GM12878 (cell line): ENCODE results near the gene VIL1. TPM values are rescaled to one million over a fixed set of nuclear protein-coding genes. Genes with fewer than 3 reads are reported as not detected.

ENCODE experiments used
- ASH2L ChIP-seq: fragments of 300-600, 200-600 bp; sonication (generic); IDR thresholded peaks from 2 replicates; pipeline ENCODE4 v1.6.1; 2017; ENCODE audit warnings: low read depth, mild to moderate bottlenecking, borderline replicate concordance
- CBX5 ChIP-seq: sonication (generic); IDR thresholded peaks from 2 replicates; pipeline ENCODE4 v1.6.1; 2016; ENCODE audit warnings: low read depth, moderate library complexity, mild to moderate bottlenecking, inconsistent platforms
- EP300 ChIP-seq, 2 experiments: fragments of 150-350 bp in 1 of 2; IDR thresholded peaks; 2 replicates each; pipeline ENCODE4 v1.6.1; 2011 to 2012; ENCODE audit warnings: low read depth in 2 of 2, low read length in 2 of 2, borderline replicate concordance in 1 of 2, improper control_type of control experiment in 1 of 2, inconsistent platforms in 1 of 2; ENCODE audit not compliant: control insufficient read depth in 1 of 2
- HSF1 ChIP-seq: fragments of 150-350 bp; IDR thresholded peaks from 2 replicates; pipeline ENCODE4 v1.6.1; 2014; ENCODE audit warnings: mild to moderate bottlenecking, low read depth, low read length
- KAT2A ChIP-seq: conservative IDR thresholded peaks from 2 replicates; pipeline ENCODE4 v1.6.1; 2011; ENCODE audit warnings: low read depth, low read length; ENCODE audit not compliant: control insufficient read depth
- NBN ChIP-seq: fragments of 450-650 bp; IDR thresholded peaks from 2 replicates; pipeline ENCODE4 v1.6.1; 2016
- SREBF2 ChIP-seq: IDR thresholded peaks from 2 replicates; pipeline ENCODE4 v1.6.1; 2012; ENCODE audit warnings: mild to moderate bottlenecking, low read length
- TCF12 ChIP-seq: IDR thresholded peaks from 2 replicates; pipeline ENCODE4 v1.6.1; 2011; ENCODE audit warnings: low read depth, mild to moderate bottlenecking, low read length
- ZZZ3 ChIP-seq: IDR thresholded peaks from 2 replicates; pipeline ENCODE4 v1.6.1; 2011; ENCODE audit warnings: low read depth; ENCODE audit not compliant: control insufficient read depth, insufficient read length
- polyA plus RNA-seq, 11 experiments: library from polyadenylated mRNA; depleted of rRNA in 4 of 11; unstranded in 6 of 11; stranded (reverse) in 5 of 11; fragments of >200 nt; fragmentation: Nextera tagmentation in 4 of 11; fragmentation: Illumina TruSeq in 1 of 11; extraction: Ambion mirVana in 4 of 11; extraction: Trizol in 1 of 11; gene quantifications; 1 replicate in 1 of 11; 2 replicates in 10 of 11; pipeline versions ENCODE4 v1.2.1 to v1.2.3, GENCODE V29; 2011 to 2016; ENCODE audit warnings: inconsistent platforms in 2 of 11, missing spikeins in 2 of 11, low read depth in 1 of 11
- total RNA-seq, 4 experiments: library from RNA; depleted of rRNA in 3 of 4; stranded (reverse); fragments of >200 nt in 3 of 4; fragmentation: Illumina TruSeq in 1 of 4; extraction: Trizol in 1 of 4; gene quantifications; 2 replicates each; pipeline versions ENCODE4 v1.2.1 to v1.2.3, GENCODE V29; 2013 to 2021

The VIL1 gene
- total and polyA plus RNA-seq, 10 of the 15 experiments (the other 5 are each of a cell fraction or from before 2014, with no cell fraction given): 0.03 to 1.9 (median 0.33) TPM

GRCh38 chr2:218399391-218400166, 19.3 kb upstream of the VIL1 start, which contains the start of gene CTDSP1 (continued):
- peak; percentile 65; the same call in 1 of the 2 replicates for TF ChIP-seq CBX5
- TF ChIP-seq ASH2L: no peak
- TF ChIP-seq SREBF2: no peak
- TF ChIP-seq ZZZ3: no peak
- TF ChIP-seq KAT2A: no peak
- no peak for TF ChIP-seq HSF1
- no peak for TF ChIP-seq TCF12
- no peak for TF ChIP-seq NBN
- TF ChIP-seq EP300 (IDR thresholded peaks at IDR 0.05; ENCODE audit: borderline replicate concordance in 1 of 2, control insufficient read depth in 1 of 2, low read depth in 2 of 2, low read length in 2 of 2): peak in 1 of 2 experiments; percentile 50; a peak in 1 of 4 replicates
